ENCODE data around the gene CACNG4.

DNA sequence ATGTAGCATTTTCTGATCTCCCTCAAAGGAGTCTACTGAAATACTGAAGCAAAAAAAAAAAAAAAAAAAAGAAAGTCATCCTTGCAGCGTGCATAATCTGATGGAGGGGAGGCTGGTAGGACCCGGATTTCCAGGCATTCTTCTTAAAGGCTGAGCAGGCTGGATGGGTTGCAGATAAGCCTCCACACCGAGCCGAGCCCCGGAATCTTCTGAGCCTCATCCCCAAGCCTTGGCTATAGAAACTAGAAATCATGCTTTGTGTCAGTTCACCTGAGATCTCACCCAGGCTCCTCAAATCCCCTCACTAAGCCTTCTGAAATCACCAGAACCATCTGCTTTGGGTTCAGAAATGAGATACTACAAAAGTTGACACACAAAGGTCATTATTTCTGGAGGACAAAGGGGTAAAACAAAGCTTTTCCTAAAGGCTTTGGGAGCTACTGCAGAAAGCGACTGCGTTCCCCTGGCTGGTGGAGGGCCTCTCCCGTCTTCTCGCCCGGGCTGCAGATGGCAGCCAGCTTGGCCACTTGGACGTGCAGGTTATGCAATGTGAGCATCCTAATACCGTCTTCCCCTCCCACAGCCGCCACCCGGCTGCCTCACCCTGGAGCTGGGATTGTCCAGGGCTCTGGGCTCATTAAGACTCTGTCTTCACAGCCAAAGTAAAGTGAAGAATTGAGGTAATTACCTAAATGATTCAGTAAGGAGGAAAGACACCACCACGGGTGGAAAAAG is 4.7 kb upstream of the CACNG4 start:
- TF ChIP-seq EZH2 (IDR thresholded peaks at IDR 0.05; ENCODE audit: insufficient read depth, low read length) = no peak
- TF ChIP-seq, protein P1, sequence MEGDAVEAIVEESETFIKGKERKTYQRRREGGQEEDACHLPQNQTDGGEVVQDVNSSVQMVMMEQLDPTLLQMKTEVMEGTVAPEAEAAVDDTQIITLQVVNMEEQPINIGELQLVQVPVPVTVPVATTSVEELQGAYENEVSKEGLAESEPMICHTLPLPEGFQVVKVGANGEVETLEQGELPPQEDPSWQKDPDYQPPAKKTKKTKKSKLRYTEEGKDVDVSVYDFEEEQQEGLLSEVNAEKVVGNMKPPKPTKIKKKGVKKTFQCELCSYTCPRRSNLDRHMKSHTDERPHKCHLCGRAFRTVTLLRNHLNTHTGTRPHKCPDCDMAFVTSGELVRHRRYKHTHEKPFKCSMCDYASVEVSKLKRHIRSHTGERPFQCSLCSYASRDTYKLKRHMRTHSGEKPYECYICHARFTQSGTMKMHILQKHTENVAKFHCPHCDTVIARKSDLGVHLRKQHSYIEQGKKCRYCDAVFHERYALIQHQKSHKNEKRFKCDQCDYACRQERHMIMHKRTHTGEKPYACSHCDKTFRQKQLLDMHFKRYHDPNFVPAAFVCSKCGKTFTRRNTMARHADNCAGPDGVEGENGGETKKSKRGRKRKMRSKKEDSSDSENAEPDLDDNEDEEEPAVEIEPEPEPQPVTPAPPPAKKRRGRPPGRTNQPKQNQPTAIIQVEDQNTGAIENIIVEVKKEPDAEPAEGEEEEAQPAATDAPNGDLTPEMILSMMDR (IDR thresholded peaks at IDR 0.05; ENCODE audit: insufficient read depth, low read depth, low read length) = no peak
